Activated naive CD8-positive, alpha-beta T cell treated with anti-CD3 and anti-CD28 coated beads, Interleukin-2, amount 10 ng/mL, durations not matched to agents 7 days and 5 days (primary cell): ENCODE measurements around the gene LRIG1. TPM values are rescaled to one million over a fixed set of nuclear protein-coding genes. Genes with fewer than 3 reads are reported as not detected.
"Not testable (repeated sequence)": the region's sequence is repeated elsewhere in the genome, so short reads cannot be mapped to it uniquely, and the experiment has no call there.

Source experiments
- ATAC-seq: fragments of 150-1000 bp; cut with Tn5 transposase; one replicate; pipeline ENCODE4 v1.10.0; 2021; ENCODE audit warnings: low read depth, moderate library complexity
- POLR2A ChIA-PET: fragments of 350-600 bp; sonication (Branson Sonifier 250); formaldehyde crosslinking; loops from one replicate; lab custom pipeline; 2021; ENCODE audit warnings: antibody characterized with exemption; lab: Charles Lee
- DNase-seq: peaks from one replicate; pipeline ENCODE4 v3.0.0; 2021
- H3K27ac Mint-ChIP-seq: one replicate; pipeline ENCODE4 v1.8.0; 2022; ENCODE audit warnings: mild to moderate bottlenecking, mixed read lengths
- H3K27me3 Mint-ChIP-seq: one replicate; pipeline ENCODE4 v1.8.0; 2022; ENCODE audit warnings: mild to moderate bottlenecking, moderate library complexity, mixed read lengths
- H3K36me3 Mint-ChIP-seq: one replicate; pipeline ENCODE4 v1.8.0; 2021; ENCODE audit warnings: mild to moderate bottlenecking, mixed read lengths
- H3K4me1 Mint-ChIP-seq: one replicate; pipeline ENCODE4 v1.8.0; 2021; ENCODE audit warnings: mixed read lengths
- H3K4me3 Mint-ChIP-seq: one replicate; pipeline ENCODE4 v1.8.0; 2022; ENCODE audit warnings: mild to moderate bottlenecking, moderate library complexity, mixed read lengths
- H3K9me3 Mint-ChIP-seq: one replicate; pipeline ENCODE4 v1.8.0; 2021; ENCODE audit warnings: mixed read lengths
- total RNA-seq, 2 experiments: library from RNA; stranded (reverse); gene quantifications; one replicate each; pipeline ENCODE4 v1.2.3, GENCODE V29; 2021

Gene LRIG1
- total RNA-seq, 2 experiments from 2014 or later: 17.9 to 27.0 TPM

DNA sequence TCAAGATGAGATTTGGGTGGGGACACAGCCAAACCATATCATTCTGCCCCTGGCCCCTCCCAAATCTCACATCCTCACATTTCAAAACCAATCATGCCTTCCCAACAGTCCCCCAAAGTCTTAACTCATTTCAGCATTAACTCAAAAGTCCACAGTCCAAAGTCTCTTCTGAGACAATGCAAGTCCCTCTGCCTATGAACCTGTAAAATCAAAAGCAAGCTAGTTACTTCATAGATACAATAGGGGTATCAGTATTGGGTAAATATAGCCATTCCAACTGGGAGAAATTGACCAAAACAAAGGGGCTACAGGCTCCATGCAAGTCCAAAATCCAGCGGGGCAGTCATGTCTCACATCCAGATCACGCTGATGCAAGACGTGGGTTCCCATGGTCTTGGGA lies 79.7 kb downstream of the LRIG1 start:
- DNase-seq, H3K4me1 Mint-ChIP-seq, H3K27me3 Mint-ChIP-seq, H3K4me3 Mint-ChIP-seq, H3K27ac Mint-ChIP-seq, POLR2A ChIA-PET, ATAC-seq: not testable (repeated sequence)
- Mint-ChIP-seq H3K36me3 (peaks cover 27% of the 10 kb centered on the region), H3K9me3 (peaks cover 30% of the 10 kb centered on the region)

DNA sequence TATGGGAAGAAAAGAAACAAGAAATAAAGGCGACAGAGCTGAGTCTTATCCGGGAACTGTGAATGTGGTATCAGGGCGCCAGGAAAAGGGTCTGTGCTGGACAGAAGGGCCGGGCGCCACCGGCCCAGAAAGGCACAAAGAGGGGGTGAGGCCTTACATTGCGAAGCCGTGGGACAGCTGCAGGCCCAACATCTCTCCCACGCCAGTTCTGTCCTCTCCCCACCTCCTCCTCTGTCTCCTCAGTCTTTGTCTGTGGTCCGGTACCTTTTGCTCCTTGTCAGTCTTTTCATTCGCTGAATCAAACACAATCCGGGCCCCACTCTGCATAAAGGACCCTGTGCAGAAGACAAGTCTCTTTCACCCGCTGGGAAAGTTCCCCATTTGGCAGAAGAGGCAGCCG lies 81.8 kb downstream of the LRIG1 start:
- POLR2A ChIA-PET: no interaction called here
- Mint-ChIP-seq H3K4me3 (no peak overlapping the region), H3K9me3 (peaks cover 27% of the 10 kb centered on the region), H3K4me1 (peaks cover 7% of the 10 kb centered on the region), H3K27ac (no peak overlapping the region), H3K36me3 (peaks cover 24% of the 10 kb centered on the region), H3K27me3 (no peaks in the 10 kb centered on the region)
- DNase-seq: no peak
- ATAC-seq: no peak

DNA sequence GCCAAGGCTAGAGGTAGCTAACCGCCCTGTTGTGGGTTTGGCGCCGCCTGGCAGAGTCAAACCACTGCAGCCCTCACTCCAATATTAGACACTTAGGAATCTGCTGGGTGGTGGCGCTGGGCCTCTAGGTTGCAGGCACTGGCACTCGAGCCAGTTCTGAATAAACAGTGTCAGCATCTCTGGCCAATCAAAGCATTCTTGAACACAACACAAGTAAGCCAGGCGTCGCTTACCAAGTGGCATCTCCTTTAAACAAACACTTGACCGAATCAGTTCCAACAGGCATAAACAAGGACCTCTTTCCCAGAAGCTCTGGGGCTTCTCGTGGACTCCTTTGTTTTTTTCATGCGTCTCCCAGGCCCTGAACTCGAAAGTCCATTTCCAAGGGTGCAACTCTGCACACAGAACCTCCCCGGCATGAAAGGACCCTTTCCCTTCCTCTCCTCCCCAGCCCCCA lies 82.3 kb downstream of the LRIG1 start:
- Mint-ChIP-seq H3K4me3 (no peak overlapping the region), H3K36me3 (peaks cover 22% of the 10 kb centered on the region), H3K27me3 (no peaks in the 10 kb centered on the region), H3K9me3 (peaks cover 26% of the 10 kb centered on the region), H3K4me1 (peaks cover 7% of the 10 kb centered on the region), H3K27ac (no peak overlapping the region)
- ATAC-seq: no peak
- POLR2A ChIA-PET: no interaction called here
- no peak for DNase-seq

DNA sequence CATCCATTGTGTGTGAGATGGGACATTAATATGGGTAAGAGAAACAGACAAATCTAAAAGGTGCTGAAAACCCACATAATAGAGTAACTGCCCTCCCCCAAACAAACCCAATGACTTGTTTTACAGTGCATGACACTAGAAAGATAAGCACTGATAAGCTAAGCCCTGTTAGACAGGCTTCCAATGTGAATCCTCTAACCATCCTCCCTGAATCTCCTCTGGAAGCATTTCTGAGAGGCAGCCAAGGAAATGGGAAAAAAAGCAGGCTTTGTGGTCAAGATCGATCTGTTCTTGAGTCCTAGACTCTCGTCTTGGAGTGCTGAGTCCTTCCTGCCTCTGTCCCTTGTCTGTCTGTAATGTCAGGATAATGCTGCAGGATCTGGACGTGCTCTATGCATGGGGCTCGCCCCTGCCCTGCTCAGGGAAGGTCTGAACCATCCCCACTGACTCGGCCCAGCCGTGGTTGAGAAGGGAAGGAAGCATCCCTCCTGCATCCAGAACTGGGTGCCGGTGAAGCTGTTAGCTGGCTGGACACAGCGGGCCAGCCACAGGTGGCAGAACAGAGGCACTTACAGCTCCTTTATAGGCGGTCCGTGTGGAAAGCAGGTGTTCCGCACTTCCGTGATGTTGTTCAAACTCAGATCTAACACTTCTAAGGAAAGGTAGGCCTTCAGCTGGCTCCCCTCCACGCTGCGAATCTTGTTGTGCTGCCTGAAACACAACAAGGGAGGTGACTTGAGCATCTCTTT lies 84.1 kb downstream of the LRIG1 start:
- Mint-ChIP-seq H3K4me1 (peaks cover 9% of the 10 kb centered on the region), H3K27ac (no peak overlapping the region), H3K36me3 (peaks cover 16% of the 10 kb centered on the region), H3K27me3 (no peaks in the 10 kb centered on the region), H3K4me3 (no peak overlapping the region), H3K9me3 (peaks cover 17% of the 10 kb centered on the region)
- ATAC-seq: no peak
- POLR2A ChIA-PET: no interaction called here
- no peak for DNase-seq

DNA sequence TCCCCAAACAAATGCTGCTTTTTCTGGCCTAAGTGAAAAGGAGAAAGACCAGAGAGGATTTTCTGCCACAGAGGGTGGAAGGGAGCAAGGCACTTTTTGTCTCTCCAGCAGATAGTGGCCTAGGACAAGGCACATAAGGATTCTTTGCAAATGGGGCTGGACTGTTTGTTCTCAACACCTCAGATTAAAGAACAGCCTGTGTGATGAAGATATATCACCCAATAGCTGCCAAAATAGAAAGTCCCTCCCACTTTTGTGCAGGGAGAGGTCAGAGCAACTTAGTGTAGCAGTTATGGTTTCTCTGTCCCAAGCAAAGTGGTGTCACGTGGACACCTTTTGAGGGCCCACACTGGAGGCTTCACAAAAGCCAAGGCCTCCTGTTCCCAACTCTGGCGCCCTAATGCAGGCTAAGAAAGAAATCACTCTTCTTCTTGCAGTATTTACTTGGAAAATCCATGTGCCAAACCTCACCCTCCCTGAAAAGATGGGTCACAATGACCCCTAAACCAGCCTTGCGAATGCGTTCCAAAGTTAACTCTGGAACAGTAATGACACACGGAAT lies 84.9 kb downstream of the LRIG1 start:
- H3K4me3 Mint-ChIP-seq: no peak overlapping the region
- H3K36me3 Mint-ChIP-seq: peaks cover 20% of the 10 kb centered on the region
- DNase-seq (no peak), ATAC-seq (no peak)
- no peaks in the 10 kb centered on the region for H3K27me3 Mint-ChIP-seq
- no peak overlapping the region for H3K27ac Mint-ChIP-seq
- POLR2A ChIA-PET: no interaction called here
- H3K9me3 Mint-ChIP-seq: peaks cover 13% of the 10 kb centered on the region
- H3K4me1 Mint-ChIP-seq: peaks cover 9% of the 10 kb centered on the region

DNA sequence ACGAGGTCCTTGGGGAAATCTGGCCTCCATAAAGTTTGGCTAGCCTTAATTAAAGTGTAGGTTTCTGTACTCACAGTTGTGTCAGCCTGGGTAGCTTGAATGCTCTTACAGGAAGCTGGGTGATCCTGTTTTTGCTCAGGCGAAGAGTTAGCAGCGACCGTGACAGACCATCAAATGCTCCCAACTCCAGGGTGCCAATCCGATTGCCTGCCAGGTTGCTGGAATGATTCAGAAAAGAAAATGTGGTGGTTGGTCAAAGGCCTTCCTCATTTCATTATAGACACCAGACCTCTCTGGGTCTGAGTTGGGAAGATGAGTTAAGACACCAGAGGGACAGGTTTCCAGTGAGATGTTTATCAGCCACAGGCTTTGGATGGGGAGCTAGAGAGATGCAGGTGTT lies 86.0 kb downstream of the LRIG1 start:
- POLR2A ChIA-PET: no interaction called here
- Mint-ChIP-seq H3K27me3 (no peaks in the 10 kb centered on the region), H3K9me3 (peaks cover 5% of the 10 kb centered on the region), H3K4me3 (no peak overlapping the region), H3K4me1 (peaks cover 6% of the 10 kb centered on the region), H3K27ac (no peak overlapping the region), H3K36me3 (peaks cover 10% of the 10 kb centered on the region)
- no peak for DNase-seq
- ATAC-seq: no peak

DNA sequence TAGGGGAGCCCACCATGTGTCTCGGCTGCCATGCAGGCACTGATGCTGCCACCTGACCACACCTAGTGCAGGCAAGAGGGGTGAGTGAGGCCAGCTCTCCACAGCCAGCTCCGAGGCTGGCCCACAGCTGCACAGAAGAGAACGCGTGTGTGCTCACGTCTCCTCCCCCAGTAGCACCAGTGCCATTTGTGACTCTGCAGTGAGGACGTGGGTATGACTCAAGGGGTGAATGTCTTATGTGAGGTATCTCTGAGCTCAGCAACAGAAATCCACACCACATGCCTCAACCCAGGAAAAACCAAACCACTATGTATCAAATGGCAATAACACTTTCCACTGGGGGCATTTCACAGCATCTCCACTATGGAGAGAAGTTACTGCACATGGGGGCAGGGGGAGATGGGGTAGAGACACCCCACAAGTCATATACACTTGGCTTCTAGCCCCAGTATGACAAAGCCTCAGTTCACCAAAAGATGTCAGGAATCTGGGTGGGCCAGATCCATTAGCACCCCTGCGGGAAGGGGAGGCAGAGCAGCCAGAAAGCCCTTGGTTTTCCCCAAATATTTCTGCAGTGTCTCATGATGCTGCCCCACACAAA lies 87.6 kb downstream of the LRIG1 start:
- ATAC-seq (no peak), DNase-seq (no peak)
- H3K9me3 Mint-ChIP-seq: no peaks in the 10 kb centered on the region
- no peaks in the 10 kb centered on the region for H3K27me3 Mint-ChIP-seq
- H3K36me3 Mint-ChIP-seq: peaks cover 5% of the 10 kb centered on the region
- no peak overlapping the region for H3K4me3 Mint-ChIP-seq
- H3K27ac Mint-ChIP-seq: no peak overlapping the region
- peaks cover 2% of the 10 kb centered on the region for H3K4me1 Mint-ChIP-seq
- POLR2A ChIA-PET: no interaction called here

DNA sequence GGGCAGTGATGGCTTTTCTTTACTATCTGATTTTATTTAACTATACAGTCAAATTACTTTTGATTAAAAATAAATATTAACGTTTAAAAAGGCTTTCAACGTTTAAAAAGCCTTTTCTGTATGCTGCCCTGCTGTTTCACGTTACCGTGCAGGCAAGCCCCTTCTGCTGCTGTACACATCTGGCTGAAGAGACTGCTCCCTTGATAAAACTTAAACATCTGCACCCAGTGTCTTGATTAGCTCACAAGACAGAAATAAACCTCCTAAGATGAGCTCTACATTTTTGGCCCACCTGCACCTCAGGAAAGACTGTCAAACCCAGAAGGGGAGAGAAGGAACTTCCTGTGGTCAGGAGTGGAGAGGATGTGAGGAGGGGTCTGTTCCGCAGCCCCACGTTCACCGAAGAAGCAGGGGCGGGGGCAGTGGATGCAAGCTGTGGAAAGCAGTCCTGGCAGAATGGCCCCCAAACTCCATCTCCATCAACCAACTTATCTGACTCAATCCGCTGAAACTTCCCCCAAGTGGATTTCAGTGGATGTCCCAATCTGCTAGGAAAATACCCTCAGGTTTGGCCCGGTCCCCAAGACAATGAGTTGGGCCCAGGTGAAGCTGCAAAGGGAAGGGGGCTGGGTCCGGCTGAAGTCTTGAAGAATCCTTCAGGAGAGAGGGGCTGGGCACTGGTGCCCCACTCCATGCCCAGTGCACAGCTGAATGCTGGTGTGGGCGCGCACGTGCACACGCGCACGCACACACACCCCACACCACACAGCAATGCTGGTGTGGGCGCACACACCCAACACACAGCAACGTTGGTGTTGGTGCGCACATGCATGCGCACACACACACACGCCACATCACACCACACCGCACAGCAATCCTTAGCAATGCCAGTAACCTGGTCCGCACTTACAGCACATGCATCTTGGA lies 88.6 kb downstream of the LRIG1 start:
- Mint-ChIP-seq H3K36me3 (peaks cover 5% of the 10 kb centered on the region), H3K4me1 (peaks cover 2% of the 10 kb centered on the region), H3K27me3 (no peaks in the 10 kb centered on the region), H3K9me3 (no peaks in the 10 kb centered on the region), H3K27ac (no peak overlapping the region), H3K4me3 (no peak overlapping the region)
- ATAC-seq (no peak), DNase-seq (no peak)
- POLR2A ChIA-PET: no interaction called here

DNA sequence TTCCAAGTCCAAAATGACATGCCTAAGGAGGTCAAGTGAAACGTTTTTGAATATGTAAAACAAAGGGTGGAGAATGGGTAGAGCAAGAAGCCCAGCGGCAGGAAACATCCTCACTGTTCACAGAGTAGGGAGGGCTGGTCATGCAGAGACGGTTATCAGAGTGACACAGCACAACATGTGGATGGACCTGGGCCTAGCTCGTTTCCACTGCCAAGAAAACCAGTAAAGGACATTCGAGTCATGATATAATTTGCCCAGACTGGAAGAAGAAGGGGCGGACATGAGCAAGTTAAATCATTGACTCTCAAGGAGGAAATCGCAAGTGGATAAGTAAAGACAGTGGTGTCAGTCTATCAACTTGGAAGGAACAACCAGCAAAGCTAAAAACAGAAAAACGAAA lies 89.3 kb downstream of the LRIG1 start:
- Mint-ChIP-seq H3K4me1 (peaks cover 2% of the 10 kb centered on the region), H3K27ac (no peak overlapping the region), H3K36me3 (peaks cover 5% of the 10 kb centered on the region), H3K4me3 (no peak overlapping the region), H3K27me3 (no peaks in the 10 kb centered on the region), H3K9me3 (no peaks in the 10 kb centered on the region)
- ATAC-seq (no peak), DNase-seq (no peak)
- POLR2A ChIA-PET: no interaction called here

DNA sequence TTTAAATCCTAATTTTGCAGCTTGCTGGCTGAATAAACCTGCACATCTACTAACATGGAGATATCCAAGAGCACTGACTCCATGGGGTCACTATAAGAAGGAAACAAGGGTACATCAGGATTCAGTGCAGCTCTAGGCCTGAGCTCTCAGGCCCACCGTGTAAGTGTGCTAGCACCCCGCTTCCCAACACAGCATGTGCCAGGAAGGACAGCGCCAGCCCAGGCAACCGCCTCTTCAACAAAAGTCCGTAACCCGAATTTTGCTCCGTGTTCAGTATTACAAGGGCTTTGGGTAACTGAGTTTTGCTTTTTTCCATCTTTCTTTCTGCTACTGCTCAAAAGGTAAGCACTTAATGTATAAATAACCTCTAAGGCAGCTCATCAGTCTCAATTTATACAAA lies 89.8 kb downstream of the LRIG1 start:
- Mint-ChIP-seq H3K9me3 (no peaks in the 10 kb centered on the region), H3K4me1 (peaks cover 2% of the 10 kb centered on the region), H3K36me3 (peaks cover 5% of the 10 kb centered on the region), H3K4me3 (no peak overlapping the region), H3K27ac (no peak overlapping the region), H3K27me3 (no peaks in the 10 kb centered on the region)
- POLR2A ChIA-PET: no interaction called here
- DNase-seq: no peak
- ATAC-seq: no peak

DNA sequence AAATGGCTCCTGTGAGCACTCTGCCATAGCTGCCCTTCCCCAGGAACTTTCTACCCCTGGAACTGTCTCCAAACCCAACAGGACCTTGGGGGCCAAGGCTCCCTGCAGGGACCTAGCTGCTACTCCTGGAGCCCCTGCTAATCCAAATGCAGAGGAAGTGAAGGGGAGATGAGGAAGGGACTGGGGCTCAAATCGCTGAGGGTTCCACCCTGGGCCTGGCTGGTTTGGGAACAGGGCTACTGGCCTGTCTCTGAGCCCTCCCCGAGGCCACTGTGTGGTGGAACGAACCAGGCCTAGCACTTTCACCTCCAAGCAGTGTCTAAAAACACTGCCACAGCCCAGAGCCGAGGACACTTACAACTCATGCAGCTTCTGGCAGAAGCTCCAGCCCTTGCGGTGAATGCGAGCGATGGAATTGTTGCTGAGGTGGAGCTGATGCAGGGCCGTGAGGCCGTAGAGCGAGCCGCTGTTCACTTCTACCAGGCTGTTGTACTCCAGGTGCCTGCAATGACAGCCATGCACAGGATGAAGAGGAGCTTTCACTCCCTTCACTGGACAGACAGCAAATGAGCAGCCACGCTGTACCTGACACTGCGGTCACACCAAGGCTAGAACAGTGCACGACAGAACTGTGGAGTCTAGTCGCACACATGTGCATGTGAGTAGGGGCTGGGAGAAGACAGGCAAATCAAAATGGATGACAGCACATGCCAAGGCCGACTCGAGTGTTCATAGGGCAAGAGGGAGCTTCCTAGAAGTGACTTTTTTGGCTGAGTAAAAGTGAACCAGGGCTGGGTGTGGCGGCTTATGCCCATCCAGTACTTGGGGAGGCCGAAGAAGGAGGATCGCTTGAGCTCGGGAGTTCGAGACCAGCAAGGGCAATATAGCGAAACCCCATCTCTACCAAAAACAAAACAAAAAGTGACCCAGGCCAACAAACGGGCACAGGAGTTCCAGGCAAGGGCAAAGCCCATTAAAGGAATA lies 90.8 kb downstream of the LRIG1 start:
- no peak for ATAC-seq
- Mint-ChIP-seq H3K4me3 (no peak overlapping the region), H3K36me3 (peaks cover 5% of the 10 kb centered on the region), H3K9me3 (no peaks in the 10 kb centered on the region), H3K27ac (no peak overlapping the region), H3K27me3 (no peaks in the 10 kb centered on the region), H3K4me1 (peaks cover 2% of the 10 kb centered on the region)
- POLR2A ChIA-PET: no interaction called here
- DNase-seq: no peak

DNA sequence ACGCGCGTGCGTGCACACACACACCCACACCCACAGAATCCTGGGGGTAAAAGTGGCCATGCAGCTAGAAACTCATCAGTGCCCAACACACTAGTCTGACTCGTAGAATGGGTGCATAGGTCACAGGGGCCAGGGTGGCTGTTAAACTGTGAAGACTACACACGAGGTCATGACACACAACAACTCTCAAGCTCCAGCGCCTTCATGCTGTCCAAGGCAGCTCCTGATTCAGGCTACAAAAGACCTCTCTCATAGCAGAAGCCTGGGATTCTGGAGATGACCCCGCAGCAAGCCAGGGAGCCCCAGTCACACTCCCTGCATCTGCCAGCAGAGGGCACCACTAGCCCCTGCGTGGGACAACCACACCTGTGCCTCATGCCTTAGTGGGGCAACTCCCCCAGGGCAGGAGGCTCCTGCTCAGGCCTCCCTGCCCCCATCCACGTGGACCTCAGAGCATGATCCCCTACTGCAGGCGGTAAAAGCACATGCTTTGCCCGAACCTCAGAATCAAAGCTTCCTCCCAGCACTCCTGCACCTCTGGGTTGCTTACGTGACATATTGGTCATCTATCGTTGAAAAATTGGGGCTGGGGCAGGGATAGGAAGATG lies 93.1 kb downstream of the LRIG1 start:
- ATAC-seq (peak; percentile 90), DNase-seq (peak; percentile 82)
- H3K4me1 Mint-ChIP-seq: no peaks in the 10 kb centered on the region
- no peaks in the 10 kb centered on the region for H3K9me3 Mint-ChIP-seq
- no peak overlapping the region for H3K4me3 Mint-ChIP-seq
- H3K36me3 Mint-ChIP-seq: peaks cover 5% of the 10 kb centered on the region
- H3K27me3 Mint-ChIP-seq: no peaks in the 10 kb centered on the region
- POLR2A ChIA-PET: interaction anchor here (0.6 kb wide), 1 partner anchor 66 kb away, joined by 4 read pairs; no protein-coding TSS in a partner anchor
- no peak overlapping the region for H3K27ac Mint-ChIP-seq
